ENCODE measurements around the gene TMOD2. TPM values are rescaled to one million over a fixed set of nuclear protein-coding genes. Genes with fewer than 3 reads are reported as not detected.

The TMOD2 gene
- total RNA-seq, 1 donor from 2014 or later, result 1.9 TPM

DNA sequence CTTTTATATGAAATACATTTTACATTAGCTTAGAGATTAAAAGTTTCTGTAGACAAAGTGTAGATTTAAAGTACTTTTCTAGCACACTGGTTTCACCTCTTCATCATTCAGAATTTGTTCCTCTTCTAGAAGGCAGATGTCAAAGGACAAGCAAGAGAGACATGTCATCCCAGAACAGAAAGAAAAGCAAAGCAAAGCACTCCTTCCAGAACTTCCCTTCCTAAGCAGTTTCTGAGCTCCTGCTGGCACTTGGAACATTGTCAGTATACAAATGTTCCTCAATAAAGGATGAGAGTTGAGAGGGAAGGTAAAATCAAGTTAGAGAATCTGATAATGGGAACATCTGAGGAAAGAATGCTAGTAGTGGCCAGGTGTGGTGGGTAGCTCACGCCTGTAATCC is 104.2 kb downstream of the TMOD2 start:
- Histone ChIP-seq H3K4me1 (peaks cover 13% of the 10 kb centered on the region), H3F3A (ENCODE audit: low read depth) (no peaks in the 10 kb centered on the region), H3K4me2 (no peak overlapping the region), H4K20me1 (ENCODE audit: low read depth) (peaks cover 7% of the 10 kb centered on the region), H3K9me3 (ENCODE audit: low read depth) (no peaks in the 10 kb centered on the region), H3K27ac (no peak overlapping the region), H3K27me3 (no peaks in the 10 kb centered on the region), H3K4me3 (no peak overlapping the region), H3K36me3 (no peaks in the 10 kb centered on the region), H3K9ac (no peak overlapping the region), H2AFZ (replicated peaks) (no peak overlapping the region), H3K79me2 (ENCODE audit: low read depth) (peaks cover 22% of the 10 kb centered on the region)
- H3K4me1 Mint-ChIP-seq, result peaks cover 12% of the 10 kb centered on the region
- H3K27me3 Mint-ChIP-seq (ENCODE audit: insufficient read depth, low read depth), result peaks cover 2% of the 10 kb centered on the region
- no peak for DNase-seq (ENCODE audit: low spot score)
- H3K9me3 Mint-ChIP-seq, result peaks cover 2% of the 10 kb centered on the region
- TF ChIP-seq, protein P1, sequence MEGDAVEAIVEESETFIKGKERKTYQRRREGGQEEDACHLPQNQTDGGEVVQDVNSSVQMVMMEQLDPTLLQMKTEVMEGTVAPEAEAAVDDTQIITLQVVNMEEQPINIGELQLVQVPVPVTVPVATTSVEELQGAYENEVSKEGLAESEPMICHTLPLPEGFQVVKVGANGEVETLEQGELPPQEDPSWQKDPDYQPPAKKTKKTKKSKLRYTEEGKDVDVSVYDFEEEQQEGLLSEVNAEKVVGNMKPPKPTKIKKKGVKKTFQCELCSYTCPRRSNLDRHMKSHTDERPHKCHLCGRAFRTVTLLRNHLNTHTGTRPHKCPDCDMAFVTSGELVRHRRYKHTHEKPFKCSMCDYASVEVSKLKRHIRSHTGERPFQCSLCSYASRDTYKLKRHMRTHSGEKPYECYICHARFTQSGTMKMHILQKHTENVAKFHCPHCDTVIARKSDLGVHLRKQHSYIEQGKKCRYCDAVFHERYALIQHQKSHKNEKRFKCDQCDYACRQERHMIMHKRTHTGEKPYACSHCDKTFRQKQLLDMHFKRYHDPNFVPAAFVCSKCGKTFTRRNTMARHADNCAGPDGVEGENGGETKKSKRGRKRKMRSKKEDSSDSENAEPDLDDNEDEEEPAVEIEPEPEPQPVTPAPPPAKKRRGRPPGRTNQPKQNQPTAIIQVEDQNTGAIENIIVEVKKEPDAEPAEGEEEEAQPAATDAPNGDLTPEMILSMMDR (IDR thresholded peaks at IDR 0.05), result no peak
- TF ChIP-seq EZH2phosphoT487 (IDR thresholded peaks at IDR 0.05) (no peak), EZH2 (IDR thresholded peaks at IDR 0.05) (no peak)
- peaks cover 6% of the 10 kb centered on the region for H3K36me3 Mint-ChIP-seq
- no peak overlapping the region for H3K27ac Mint-ChIP-seq
- H3K4me3 Mint-ChIP-seq, result no peak overlapping the region

DNA sequence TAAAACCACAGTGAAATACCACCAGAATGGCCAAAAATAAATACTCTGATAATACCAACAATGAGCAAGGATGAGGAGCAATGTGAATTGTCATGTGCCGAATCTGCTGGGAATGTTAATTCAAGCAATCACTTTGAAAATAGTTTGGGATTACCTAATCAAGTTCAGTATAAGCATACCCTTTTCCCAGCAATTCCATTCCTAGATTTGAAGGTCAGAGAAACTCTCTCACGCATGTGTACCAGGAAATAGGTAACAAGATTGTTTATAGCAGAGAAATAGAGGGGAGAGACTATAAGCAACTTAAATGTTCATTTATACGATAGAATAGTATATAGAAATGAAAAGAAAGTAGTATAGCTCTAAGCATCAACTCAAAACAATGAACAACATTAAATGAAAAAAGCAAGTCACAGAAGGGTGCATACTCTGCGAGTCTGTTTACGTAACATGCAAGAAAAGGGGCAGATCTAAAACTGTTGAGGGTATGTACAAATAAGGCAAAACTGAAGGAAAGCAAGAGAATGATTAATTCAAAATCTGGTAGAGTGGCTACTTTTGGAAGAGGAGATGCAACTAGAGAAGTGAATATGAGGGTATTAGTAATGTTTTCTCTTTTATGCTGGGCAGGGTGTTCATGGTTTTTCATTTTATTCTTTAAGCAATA is 105.5 kb downstream of the TMOD2 start:
- Mint-ChIP-seq H3K27ac (no peak overlapping the region), H3K27me3 (ENCODE audit: insufficient read depth, low read depth) (peaks cover 2% of the 10 kb centered on the region), H3K36me3 (peaks cover 8% of the 10 kb centered on the region), H3K4me1 (peaks cover 17% of the 10 kb centered on the region), H3K4me3 (no peak overlapping the region), H3K9me3 (peaks cover 2% of the 10 kb centered on the region)
- H4K20me1 ChIP-seq (ENCODE audit: low read depth), result peaks cover 7% of the 10 kb centered on the region
- TF ChIP-seq EZH2 (IDR thresholded peaks at IDR 0.05) (no peak), EZH2phosphoT487 (IDR thresholded peaks at IDR 0.05) (no peak)
- TF ChIP-seq, protein P1 (IDR thresholded peaks at IDR 0.05), result no peak
- DNase-seq (ENCODE audit: low spot score), result no peak
- H3F3A ChIP-seq (ENCODE audit: low read depth), result no peaks in the 10 kb centered on the region
- H3K36me3 ChIP-seq, result no peaks in the 10 kb centered on the region
- H3K27ac ChIP-seq, result no peak overlapping the region
- H3K4me1 ChIP-seq, result peaks cover 13% of the 10 kb centered on the region
- no peak overlapping the region for H3K4me2 ChIP-seq
- H3K79me2 ChIP-seq (ENCODE audit: low read depth), result peaks cover 22% of the 10 kb centered on the region
- H3K9ac ChIP-seq, result no peak overlapping the region
- H2AFZ ChIP-seq (replicated peaks), result no peak overlapping the region
- H3K27me3 ChIP-seq, result no peaks in the 10 kb centered on the region
- H3K9me3 ChIP-seq (ENCODE audit: low read depth), result no peaks in the 10 kb centered on the region
- no peak overlapping the region for H3K4me3 ChIP-seq

DNA sequence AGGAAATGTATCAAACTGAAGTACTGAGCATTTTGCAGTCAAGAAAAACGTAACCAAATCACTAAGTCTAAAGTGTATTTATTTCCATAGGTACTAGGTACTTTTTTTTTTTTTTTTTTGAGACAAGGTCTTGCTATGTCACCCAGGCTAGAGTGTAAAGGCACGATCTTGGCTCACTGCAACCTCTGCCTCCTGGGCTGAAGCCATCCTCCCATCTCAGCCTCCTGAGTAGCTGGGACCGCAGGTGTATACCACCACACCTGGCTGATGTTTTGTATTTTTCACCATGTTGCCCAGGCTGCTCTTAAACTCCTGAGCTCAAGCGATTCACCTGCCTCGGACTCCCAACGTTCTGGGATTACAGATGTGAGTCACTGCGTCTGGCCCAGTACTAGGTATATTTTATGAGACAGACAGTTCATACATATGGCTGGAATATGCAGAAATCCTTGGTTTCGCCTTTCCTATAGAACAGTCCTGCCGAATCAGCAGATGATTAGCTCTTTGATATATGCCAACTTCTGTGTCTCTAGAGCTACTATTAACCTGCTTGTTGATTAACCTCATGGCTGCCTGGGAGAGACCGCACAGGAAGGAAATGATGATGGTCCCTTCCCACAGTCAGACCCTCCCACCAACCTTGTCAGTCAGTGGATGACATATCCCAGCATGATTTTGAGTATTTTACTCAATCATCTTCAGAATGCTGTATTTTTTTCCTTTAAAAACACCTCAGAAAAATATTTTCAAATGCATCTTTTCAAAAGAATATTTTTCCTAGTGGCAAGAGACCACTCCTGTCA is 110.4 kb downstream of the TMOD2 start:
- Histone ChIP-seq H3K27me3 (no peaks in the 10 kb centered on the region), H4K20me1 (ENCODE audit: low read depth) (no peaks in the 10 kb centered on the region), H3F3A (ENCODE audit: low read depth) (no peaks in the 10 kb centered on the region), H3K36me3 (no peaks in the 10 kb centered on the region), H2AFZ (replicated peaks) (no peak overlapping the region), H3K4me2 (no peak overlapping the region), H3K4me3 (no peak overlapping the region), H3K27ac (no peak overlapping the region), H3K4me1 (no peaks in the 10 kb centered on the region), H3K9me3 (ENCODE audit: low read depth) (no peaks in the 10 kb centered on the region), H3K79me2 (ENCODE audit: low read depth) (peaks cover 3% of the 10 kb centered on the region), H3K9ac (no peak overlapping the region)
- Mint-ChIP-seq H3K27ac (no peak overlapping the region), H3K9me3 (peaks cover 2% of the 10 kb centered on the region), H3K4me3 (no peak overlapping the region), H3K27me3 (ENCODE audit: insufficient read depth, low read depth) (peaks cover 2% of the 10 kb centered on the region), H3K4me1 (peaks cover 5% of the 10 kb centered on the region), H3K36me3 (peaks cover 27% of the 10 kb centered on the region)
- TF ChIP-seq, protein P1 (IDR thresholded peaks at IDR 0.05), result no peak
- TF ChIP-seq EZH2 (IDR thresholded peaks at IDR 0.05) (no peak), EZH2phosphoT487 (IDR thresholded peaks at IDR 0.05) (no peak)
- no peak for DNase-seq (ENCODE audit: low spot score)
